GM20000 (cell line): Measurements from ENCODE around the gene SPTLC3.

Experiments used
- DNase-seq: peaks from one replicate; pipeline ENCODE4 v3.0.0; 2012; ENCODE audit warnings: low spot score
- CTCF ChIP-seq: IDR thresholded peaks from 2 replicates; pipeline ENCODE4 v1.5.1; 2012; ENCODE audit warnings: mild to moderate bottlenecking, control low read depth; ENCODE audit errors: extremely low read depth, missing control alignments

SPTLC3 gene

GRCh38 chr20:13109658-13110057, 100.9 kb downstream of the SPTLC3 start:
- no peak for TF ChIP-seq CTCF
- DNase-seq = no peak

DNA sequence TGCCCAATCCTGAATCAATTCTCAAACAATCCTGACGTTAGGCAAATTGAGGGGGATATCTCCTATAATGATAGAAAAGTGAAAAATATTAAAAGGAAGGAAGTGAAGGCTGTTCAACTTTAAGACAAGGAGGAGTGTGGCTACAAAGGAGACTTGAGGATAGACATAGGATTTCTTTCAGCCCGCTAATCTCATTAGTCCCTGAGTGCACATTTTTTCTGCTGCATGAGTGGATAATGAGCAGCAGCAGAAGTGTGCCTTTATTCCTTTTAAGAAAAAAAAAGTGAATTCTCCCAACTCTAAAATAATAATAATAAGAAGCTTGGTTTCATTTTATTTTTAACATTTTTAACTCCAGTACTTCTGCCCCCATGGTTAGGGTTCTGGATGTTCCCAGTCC, 102.0 kb downstream of the SPTLC3 start:
- no peak for DNase-seq
- no peak for TF ChIP-seq CTCF

GRCh38 chr20:13111249-13111911, 102.6 kb downstream of the SPTLC3 start:
- no peak for DNase-seq
- no peak for TF ChIP-seq CTCF

GRCh38 chr20:13113731-13114130, 105.0 kb downstream of the SPTLC3 start:
- no peak for TF ChIP-seq CTCF
- no peak for DNase-seq

DNA sequence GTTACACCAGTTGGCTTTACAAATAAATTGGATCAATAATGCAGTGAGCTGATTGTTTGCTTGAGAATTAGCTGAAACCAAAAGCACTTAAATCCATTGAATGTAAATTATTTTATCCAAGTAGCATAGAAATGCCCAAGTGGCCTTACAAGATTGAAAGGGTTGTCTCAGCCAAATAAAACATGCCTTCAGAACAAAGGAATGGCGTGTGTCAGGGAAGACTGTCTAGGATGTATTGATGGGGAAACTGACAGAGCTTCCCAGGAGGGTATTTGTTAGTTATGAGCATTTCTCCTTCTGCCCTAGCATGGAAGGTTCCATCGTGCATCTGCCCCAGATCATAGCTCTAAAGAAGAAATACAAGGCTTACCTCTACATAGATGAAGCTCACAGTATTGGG, 108.4 kb downstream of the SPTLC3 start:
- DNase-seq = no peak
- TF ChIP-seq CTCF = no peak

DNA sequence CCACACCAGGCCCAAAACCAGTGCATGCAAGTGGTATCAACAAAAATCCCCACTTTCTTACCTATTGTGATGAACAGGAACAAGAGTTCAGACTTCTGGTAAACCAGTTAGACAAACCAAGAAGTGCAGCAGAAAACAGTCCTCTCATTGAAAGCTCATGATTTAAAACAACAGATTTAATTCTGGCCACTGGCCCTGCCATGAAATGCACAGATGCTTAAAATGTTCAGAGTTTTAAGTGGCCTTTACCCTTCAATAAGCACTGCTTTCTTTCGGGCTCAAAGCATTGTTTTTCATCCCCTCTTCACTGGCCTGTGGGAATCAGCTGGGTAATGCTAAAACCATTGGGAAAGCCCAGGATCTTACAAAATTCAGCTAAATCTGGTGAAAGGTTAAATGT, 109.9 kb downstream of the SPTLC3 start:
- no peak for TF ChIP-seq CTCF
- no peak for DNase-seq

DNA sequence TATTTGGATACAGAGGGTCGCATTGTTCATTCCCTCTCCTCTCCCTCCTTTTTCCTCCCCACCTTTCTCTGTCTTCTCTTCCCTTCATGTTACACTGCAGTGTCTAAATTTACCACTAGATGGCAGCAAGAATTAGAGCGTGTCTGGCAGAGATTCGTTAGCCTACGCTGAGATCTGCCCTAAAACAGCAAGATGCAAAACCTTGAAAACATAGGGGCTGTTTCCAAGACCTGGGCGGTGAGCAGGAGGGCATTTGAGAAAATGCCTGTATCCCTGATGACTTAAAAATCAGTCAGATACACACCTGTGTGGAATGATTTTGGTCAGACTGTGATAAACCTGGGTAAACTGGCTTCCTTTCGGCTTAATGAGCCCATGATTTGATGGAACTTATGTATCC, 110.8 kb downstream of the SPTLC3 start:
- DNase-seq = peak; percentile 43
- peak; percentile 82 for TF ChIP-seq CTCF
